DMS53 (cell line): ENCODE data around the gene GTF3C6.
"Not testable (repeated sequence)": the region's sequence is repeated elsewhere in the genome, so short reads cannot be mapped to it uniquely, and the experiment has no call there.

ENCODE experiments used
- DNase-seq: peaks from one replicate; lab custom pipeline; 2025; lab: John Stamatoyannopoulos, UW

The GTF3C6 gene

GRCh38 chr6:110958329-110959192, at the start of gene GTF3C6:
Gene GTF3C6, plus strand, starts transcription at chr6:110958706. Its CDS starts 64 bp downstream, at chr6:110958770.
- peak; percentile 95 for DNase-seq

- DNase-seq, result no peak
Observed at GRCh38 chr6:110930781-110931180, 27.7 kb upstream of the GTF3C6 start.

- no peak for DNase-seq
Observed at GRCh38 chr6:110933912-110934311, 24.6 kb upstream of the GTF3C6 start.

- DNase-seq, result no peak
Observed at GRCh38 chr6:110934381-110934898, 24.1 kb upstream of the GTF3C6 start.

GRCh38 chr6:110935171-110935570, 23.3 kb upstream of the GTF3C6 start:
- DNase-seq, result no peak

GRCh38 chr6:110938171-110938570, 20.3 kb upstream of the GTF3C6 start:
- DNase-seq, result no peak

GRCh38 chr6:110939429-110940200, 18.9 kb upstream of the GTF3C6 start:
- no peak for DNase-seq

- DNase-seq, result peak; percentile 86
Observed at GRCh38 chr6:110944681-110945151, 13.8 kb upstream of the GTF3C6 start.

- no peak for DNase-seq
Observed at GRCh38 chr6:110946498-110946897, 12.0 kb upstream of the GTF3C6 start.

- peak; percentile 64 for DNase-seq
Observed at GRCh38 chr6:110949679-110950285, 8.7 kb upstream of the GTF3C6 start.

- DNase-seq, result no peak
Observed at GRCh38 chr6:110950440-110950839, 8.1 kb upstream of the GTF3C6 start.

GRCh38 chr6:110951008-110951407, 7.5 kb upstream of the GTF3C6 start:
- DNase-seq, result peak; percentile 11

- DNase-seq, result peak; percentile 78
Observed at GRCh38 chr6:110951986-110952794, 6.3 kb upstream of the GTF3C6 start.

- DNase-seq, result no peak
Observed at GRCh38 chr6:110953633-110954303, 4.7 kb upstream of the GTF3C6 start.

- no peak for DNase-seq
Observed at GRCh38 chr6:110960014-110960390, 1.5 kb downstream of the GTF3C6 start.

GRCh38 chr6:110962636-110963035, 4.1 kb downstream of the GTF3C6 start:
- not testable (repeated sequence) for DNase-seq

- DNase-seq, result no peak
Observed at GRCh38 chr6:110965629-110966229, 7.2 kb downstream of the GTF3C6 start.

- DNase-seq, result not testable (repeated sequence)
Observed at GRCh38 chr6:110968661-110969060, 10.2 kb downstream of the GTF3C6 start.

- DNase-seq, result no peak
Observed at GRCh38 chr6:110971468-110971867, 13.0 kb downstream of the GTF3C6 start.

- DNase-seq, result no peak
Observed at GRCh38 chr6:110976575-110976974, 18.1 kb downstream of the GTF3C6 start.
